ENCODE measurements around the gene ZNF469.

The ZNF469 gene

DNA sequence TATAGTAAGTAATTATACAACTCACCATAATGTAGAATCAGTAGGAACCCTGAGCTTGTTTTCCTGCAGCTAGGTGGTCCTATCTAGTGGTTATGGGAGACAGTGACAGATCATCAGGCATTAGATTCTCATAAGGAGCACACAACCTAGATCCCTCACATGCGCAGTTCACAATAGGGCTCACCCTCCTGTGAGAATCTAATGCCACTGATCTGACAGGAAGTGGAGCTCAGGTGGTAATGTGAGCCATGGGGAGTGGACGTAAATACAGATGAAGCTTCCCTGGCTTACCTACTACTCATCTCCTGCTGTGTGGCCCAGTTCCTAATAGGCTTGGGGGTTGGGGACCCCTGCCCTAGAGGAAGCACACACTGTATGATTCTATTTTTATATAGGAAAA is 21.8 kb upstream of the ZNF469 start:
- no peak for DNase-seq

DNA sequence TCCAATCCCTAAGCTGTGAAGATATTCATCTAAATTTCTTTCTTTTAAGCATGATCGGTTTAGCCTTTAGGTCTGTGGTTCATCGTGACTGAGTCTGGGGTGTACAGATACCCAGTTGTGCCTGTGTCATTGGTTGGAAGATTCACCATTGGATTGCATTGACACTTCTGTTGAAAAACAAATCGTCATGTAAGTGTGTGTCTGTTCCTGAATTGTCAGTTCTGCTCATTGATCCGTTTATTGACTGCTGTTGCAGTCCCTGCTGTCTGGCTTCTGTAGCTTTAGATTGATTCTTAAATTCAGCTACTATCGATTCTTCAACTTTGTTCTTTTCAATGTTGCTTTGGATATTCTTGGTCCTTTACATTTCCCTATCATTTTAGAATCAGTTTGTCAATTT is 21.0 kb upstream of the ZNF469 start:
- DNase-seq = no peak

DNA sequence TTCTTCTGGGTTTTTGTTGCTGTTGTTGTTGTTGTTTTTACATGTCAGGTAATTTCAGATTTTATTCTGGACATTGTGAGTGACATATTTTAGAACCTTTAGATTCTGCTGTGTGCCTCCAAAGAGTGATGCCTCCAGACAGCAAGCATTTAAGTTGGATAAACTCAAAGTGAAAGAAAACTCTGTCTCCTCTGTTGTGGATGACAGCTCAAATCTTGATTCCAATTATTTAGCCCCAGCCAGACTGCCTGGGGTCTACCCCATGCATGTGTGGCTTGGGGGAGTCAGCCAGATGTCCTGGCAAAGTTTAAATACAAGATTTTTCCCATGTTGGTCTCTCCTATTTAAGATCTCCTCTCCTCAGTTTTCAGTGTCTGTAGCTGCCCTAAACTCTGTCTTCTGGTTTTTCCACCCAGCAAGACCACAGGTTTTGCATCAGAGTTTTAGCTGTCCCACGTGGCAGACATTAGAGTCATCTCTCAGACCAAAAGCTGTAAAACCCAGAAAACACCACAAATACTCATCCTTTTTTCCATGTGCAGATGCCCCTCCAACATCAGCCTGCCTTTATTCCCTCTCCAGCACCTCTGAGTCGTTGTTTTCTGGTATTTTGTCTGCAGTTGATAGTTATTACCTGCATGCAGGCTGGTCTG is 19.4 kb upstream of the ZNF469 start:
- no peak for DNase-seq

DNA sequence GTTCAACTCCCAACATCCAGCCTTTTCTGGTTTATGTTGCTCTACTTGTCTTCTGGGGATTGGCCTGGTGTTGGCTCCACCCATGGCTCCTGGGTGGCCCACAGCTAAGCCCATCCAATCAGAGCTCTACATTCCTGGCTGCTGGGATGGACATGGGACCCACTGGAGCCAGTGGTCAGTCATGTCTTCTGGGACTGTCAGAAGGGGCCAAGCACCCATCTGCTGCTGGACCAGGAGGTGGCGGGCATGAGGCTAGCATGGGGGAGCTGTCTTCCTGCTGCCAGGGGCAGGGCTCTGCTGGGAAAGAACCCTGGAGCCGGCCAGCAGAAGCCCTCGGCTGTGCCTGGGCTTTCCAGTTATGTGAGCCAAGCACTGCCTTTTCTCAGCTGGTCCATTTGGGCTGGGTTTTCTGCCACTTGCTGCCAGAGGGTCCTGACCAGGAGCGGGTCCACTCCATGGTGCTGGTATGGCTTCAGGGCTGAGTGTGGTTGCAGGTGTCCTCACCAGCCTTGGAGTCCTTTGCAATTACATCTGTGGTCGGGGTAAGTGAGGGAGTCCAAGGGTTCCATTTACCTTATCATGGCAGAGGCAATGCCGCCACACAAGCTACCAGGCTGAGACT is 17.4 kb upstream of the ZNF469 start:
- DNase-seq = no peak

DNA sequence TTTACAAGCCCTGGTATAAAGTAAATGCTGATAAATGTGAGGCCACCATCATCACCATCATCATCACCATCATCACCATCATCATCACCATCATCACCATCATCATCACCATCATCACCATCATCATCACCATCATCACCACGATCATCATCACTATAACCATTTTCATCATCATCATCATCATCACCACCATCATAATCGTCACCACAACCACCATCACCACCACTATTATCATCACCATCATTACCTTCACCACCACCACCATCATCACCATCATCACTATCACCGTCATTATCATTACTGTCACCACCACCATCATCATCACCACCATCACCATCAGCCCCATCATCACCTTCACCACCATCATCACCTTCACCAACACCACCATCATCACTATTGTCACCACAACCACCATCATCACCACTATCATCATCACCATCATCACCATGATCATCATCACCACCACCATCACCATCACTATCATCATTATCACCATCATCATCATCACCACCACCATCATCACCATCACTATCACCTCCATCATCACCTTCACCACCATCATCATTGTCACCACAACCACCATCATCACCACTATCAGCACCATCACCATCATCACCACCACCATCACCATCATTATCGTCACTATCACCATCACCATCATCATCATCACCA is 16.6 kb upstream of the ZNF469 start:
- DNase-seq = no peak

DNA sequence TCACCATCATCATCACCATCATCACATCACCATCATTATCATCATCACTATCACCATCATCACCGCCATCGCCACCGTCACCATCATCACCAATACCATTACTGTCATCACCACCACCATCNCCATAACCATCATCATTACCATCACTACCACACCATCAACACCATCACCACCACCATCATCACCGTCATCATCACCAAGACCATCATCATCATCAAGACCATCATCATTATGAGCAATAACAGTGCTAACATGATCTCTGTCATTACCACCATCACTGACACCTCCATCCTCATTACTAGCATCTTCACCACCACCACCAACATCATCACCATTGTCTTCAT is 16.1 kb upstream of the ZNF469 start:
- no peak for DNase-seq

DNA sequence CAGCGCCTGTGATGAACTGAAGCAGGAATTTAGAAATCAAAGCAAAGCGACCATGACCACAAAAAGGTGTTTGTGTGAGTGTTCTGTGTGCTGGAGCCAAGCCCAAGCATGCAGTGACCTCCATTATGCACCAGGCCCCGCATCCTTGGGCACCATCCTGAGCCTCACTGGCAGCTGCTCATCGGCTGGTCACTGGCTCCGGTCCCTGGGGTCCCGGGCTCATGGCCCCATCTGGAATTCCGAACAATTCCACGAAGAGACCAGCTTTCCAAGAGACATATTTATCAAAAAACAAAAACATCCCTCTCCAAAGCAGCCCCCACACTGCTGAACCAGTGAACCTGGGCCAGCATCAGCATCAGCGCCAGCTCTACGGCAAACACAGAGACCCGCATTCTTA is 15.2 kb upstream of the ZNF469 start:
- no peak for DNase-seq

DNA sequence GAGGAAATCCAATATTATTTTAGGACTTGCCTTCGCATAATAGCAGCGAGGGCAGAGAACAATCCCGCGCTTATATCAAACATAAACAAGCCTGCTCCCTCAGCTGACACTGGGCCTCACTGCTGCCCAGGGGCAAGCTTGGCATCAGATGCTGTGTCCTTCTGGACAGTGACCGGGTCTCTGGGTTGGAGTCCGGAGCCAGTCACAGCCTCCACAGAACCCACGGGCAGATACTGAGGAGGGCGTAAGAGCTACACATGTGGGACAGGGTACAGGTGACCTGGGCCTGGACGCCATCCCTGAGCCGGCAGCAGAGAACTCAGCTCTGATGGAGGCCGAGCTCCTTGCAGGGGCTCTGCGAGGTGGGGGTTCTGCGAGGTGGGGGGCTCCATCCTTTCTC is 14.7 kb upstream of the ZNF469 start:
- no peak for DNase-seq

DNA sequence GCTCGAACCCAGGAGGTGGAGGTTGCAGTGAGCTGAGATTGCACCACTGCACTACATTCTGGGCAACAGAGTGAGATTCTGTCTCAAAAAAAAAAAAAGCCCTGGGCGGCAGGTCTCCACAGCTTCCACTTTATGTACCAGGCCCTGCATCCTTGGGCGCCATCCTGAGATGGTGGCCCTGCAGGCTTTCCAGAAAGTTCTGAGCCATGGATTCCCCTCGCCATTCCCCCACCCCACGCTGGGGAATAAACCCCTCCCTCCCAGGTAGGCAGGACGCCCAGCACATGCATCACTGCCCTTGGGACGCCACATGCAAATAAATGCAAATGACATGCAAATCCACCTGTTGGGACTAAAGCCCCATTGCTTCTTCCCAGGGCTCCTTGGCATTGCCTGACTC is 13.8 kb upstream of the ZNF469 start:
- no peak for DNase-seq

DNA sequence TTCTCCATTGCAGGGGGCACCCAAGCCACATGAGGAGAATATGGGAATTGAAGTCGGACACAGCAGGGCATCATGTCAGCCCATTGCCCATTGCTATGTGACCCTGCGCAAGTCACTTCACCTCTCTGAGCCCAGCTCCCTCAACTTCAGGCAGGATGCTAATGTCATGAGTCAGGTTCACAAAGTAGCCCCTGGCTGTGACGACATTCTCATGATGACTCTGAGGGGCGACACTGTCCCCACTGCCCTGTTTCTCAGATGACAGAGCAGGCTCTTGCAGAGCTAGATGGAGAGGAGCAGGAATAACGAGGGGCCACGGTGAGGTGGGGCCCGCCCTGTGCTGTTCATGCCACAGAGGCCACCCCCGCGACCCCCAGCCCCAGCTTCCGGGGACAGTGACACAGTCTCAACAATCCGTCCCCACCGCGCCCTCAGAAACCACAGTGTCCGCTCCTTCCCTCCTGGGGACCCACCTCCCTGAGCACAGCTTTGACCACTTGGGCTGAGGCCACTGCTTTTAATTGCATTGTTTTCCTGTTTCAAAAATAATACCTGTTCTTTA is 13.2 kb upstream of the ZNF469 start:
- no peak for DNase-seq

DNA sequence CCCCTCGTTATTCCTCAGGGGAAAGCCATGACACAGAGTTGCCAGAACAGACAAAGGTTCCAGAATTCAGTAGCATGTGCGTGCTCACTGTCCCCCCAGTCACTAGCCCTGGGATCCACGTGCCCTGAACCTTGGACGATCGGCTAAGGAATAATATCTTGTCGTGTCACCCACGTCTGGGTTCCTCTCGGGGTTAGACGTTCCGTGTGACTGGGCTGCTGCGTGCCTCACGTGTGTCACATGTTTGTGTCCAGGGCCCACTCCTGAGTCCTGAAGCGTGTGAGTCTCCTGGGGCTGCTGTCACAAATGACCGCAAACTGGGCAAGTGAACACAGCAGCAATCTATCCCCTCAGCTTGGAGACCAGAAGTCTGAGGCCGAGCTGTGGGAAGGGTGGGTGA is 12.4 kb upstream of the ZNF469 start:
- DNase-seq = no peak

DNA sequence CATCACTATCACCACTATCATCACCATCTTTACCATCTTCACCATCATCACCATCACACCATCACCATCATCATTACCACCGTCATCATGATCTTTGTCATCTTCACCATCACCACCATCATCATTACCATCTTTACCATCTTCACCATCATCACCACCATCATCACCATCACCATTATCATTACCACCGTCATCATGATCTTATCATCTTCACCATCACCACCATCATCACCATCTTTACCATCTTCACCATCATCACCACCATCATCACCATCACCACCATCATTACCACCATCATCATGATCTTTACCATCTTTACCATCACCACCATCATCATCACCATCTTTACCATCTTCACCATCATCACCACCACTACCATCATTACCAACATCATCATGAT is 10.2 kb upstream of the ZNF469 start:
- no peak for DNase-seq

DNA sequence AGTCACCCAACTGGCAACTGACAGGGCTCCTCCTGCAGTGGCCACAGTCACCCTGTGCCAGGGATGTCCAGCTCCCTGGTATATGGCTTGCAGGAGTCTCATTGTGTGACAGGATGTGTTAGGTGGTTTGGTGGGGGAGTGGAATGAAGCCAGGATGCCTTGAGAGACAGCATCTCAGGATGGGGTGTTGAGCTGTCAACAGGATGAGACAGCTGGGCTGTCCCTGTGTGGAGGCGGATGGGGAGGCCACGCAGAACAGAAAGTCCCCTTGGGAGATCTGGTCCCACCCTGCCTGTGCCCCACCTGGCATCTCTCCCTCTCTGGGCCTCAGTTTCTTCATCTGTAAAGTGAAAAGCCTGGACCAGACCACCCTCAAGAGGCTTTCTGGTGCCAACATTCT is 9.5 kb upstream of the ZNF469 start:
- DNase-seq = no peak

DNA sequence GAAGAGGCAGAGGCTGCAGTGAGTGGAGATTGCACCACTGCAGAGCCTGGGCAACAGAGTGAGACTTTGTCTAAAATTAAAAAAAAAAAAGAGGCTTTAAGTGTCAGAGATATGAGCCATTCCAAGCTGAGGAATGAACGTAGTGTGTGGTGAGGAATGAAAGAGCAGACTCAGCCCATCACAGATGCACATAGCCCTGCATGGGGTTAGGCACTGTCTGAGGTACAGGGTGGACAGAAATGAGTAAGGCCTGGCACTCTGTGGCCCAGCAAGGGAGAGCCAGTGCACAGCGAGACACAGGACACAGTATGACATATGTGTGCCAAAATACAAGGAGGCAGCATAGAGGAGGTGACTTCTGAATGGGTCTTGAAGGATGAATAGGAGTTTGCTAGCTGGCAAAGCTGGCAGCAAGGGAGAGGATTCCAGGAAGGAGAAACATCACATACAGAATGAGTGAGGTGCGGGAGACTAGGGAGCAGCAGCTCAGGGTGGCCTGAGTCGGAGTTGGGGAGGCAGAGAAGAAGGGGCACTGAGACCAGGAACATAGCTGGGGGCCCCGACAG is 8.7 kb upstream of the ZNF469 start:
- DNase-seq = no peak

DNA sequence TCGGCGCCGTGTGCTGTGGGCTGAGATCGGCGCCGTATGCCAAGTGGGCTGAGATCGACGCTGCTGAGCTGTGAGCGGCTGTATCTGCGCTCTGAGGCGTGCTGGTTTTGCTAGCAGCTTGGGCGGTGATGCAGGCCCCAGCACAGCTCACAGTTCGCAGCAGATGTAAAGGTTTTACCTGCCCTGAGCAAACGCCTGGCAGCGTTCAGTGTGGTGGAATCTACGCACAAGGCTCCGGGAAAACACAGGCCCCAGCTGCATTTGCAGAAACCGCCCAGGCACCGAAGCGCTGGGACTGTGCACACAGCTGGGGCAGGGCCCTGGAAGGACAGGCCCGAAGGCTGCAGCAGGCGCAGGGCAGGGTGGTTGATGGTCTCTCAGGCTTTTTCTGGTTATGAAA is 8.0 kb upstream of the ZNF469 start:
- DNase-seq = no peak

DNA sequence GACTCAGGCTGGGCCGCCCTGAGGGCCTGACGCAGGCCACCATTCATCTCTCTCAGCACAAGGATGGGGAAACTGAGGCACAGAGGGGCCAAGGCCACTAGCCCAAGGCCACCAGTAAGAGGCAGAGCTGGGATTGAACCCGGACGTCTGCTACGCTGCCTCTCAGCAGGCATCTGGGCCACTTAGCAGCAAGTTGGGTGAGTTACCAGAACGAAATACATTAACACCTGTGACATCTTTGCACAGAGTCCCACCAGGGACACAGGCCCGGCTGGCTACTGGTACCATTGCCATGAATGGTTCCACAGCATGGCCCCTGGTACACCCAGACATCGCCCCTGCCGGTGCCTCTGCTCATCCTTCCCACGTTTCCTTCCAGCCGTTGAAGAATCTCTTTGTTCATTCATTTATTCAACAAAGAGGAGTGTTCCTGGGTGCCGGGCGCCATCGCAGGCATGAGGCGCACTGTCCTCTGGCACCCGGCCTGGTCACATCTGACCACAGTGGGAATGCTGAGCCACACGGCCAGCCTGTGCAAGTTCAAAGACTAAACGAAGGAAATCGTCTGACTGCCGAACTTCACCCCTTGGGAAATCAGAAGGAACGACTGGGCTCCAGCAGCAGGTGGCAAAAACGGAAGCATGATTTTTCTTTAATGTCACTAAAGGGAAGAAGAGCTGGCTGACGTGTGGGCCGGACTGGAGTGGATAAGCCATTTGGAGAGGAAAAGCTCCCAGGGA is 7.4 kb upstream of the ZNF469 start:
- no peak for DNase-seq

DNA sequence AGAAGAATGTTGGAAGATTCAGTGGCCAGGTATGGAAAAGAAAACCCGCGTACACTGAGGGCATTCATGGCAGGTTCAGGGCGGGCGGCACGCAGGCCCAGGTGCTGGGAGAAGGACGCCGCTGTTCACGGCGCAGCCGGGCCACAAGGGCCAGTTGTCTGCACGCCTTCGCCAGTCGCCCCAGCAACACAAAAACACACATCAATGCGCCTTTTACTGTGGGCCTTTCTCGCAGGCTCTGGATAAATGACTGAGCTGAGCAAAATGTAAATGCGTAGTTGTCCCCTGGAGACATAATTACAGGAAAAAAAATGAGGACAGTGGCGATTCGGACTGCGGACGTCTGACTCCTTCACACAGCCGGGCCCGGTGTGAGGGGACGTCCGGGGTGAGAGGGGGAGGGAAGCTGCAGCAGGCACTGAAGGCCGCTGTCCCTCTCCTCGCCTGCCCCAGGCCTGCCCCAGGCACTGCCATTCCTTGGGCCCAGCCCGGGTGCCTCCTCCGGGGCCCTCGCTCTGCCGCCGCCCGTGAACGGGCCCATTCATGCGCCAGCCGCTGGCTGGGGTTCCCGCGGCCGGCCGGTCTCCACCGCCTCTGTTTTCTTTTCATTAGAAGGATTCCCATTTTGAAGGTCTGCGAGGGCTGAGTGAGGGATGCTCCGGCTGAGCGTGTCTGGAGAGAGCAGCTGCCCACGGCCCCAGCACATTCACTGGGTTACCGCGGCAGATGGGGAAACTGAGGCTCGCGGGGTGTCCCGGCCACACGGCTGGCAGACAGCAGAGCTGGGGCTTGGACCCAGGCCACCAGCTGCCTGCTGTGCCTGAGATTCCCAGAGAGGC is 6.5 kb upstream of the ZNF469 start:
- no peak for DNase-seq

DNA sequence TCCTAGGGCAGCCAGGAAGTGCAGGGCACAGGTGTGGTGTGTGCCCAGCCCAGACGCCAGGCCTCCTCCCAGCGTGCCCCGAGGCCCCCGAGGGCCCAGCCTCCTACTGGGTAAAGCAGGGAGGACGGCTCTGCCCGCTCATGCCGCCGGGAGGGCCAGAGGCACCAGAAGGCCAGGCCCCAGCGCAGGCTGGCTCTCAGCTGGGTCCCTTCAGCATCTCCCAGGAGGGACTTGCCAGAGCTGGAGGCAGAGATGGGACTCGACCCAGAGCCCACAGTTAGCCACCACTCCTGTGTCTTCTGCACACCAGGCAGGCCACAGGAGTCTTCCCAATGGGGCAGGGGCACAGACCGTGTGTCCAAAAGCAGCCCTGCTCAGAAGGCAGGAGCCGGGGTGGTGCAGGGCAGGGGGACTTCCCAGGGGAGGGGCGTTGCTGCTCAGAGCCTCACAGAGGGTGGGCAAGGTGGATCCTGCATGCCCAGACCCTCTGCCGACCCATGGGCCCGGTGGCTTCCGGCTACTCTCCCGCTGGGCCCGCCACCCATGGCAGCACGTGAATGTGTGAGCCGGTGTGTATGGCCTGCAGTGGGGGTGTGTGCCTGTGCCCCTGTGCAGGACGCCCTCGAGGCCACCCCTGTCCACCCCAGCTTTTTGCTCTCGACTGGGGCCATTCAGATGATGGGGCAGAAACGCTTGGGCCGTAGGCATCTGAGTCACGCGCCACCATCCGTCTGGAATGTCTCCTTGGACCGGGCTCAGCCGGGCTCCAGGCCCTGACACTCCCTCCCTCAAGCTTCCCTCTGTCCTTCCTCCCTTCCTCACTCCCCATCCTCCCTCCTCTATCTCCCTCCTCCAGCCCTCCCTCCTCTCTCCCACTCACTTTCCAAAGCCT is 5.7 kb upstream of the ZNF469 start:
- no peak for DNase-seq

DNA sequence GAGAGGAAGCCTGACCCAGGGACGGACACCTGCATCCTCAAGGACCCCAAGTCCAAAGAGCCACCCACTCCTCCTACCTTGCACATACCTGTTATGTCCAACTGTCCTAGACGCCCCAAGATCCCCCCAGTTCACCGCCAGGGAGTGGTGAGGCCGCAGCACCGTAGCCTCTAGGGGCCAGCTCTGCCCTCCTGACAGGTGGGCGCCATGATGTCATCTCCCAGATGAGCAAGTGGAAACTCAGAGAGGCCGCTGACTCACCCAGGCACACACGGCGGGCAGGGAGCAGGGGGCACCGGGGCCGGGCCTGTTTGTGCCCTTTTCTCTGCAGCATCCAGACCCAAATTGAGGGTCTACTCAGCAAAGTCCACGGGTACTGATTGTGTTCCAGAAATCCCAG is 4.8 kb upstream of the ZNF469 start:
- no peak for DNase-seq

DNA sequence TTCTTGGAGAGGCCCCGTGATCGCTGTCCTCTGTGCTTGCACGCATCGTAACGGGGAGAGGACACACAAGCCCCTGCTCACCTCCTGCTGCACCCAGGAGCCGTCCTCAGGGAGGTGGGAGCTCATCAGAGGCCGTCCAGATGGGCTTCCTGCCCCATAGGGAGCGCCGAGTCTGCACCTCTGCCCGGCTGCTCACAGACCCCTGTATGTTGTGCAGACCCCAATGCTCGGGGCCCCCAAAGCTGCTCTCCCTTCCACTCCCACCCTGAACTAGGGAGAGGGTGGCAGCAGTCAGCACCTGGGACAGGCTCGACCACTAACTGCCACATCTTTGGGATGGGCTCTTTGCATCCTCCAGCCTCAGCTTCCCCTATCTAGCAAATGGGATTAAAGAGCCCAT is 4.4 kb upstream of the ZNF469 start:
- DNase-seq = no peak
